CD1c-positive myeloid dendritic cell (primary cell): ENCODE data around the gene SLC51A.
A peak's percentile ranks its signal among the peaks of the same experiment; 100 is the strongest.
"Not testable (repeated sequence)": the region's sequence is repeated elsewhere in the genome, so short reads cannot be mapped to it uniquely, and the experiment has no call there.

Experiments used
- DNase-seq: peaks from one replicate; pipeline ENCODE4 v3.0.0-alpha.2; 2016; ENCODE audit errors: extremely low spot score

Gene SLC51A

GRCh38 chr3:196216089-196216564, at the start of gene SLC51A:
TSS of gene SLC51A (plus strand) at chr3:196216534. CDS start at chr3:196216713, 179 bp downstream.
- no peak for DNase-seq

DNA sequence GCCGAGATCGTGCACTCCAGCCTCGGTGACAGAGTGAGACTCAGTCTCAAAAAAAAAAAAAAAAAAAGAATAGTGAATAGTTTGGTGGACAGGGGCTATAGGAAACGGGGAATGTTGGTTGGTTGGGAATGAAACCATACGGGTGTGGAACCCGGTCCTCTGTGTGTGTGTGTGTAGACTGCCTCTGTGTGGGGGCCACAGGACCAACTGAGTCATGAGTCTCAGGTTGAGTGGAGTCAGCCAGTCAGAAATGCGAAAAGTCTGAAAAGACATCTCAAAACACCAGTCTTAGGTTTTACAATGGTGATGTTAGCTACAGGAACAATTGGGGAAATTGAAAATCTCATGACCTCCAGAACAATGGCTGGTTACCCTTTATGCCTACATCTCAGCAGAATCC, 49.6 kb upstream of the SLC51A start:
- DNase-seq: no peak

- DNase-seq: no peak
These were observed 47.4 kb upstream of the SLC51A start for GRCh38 chr3:196168808-196169391.

- DNase-seq: peak; percentile 88
These were observed 46.5 kb upstream of the SLC51A start for GRCh38 chr3:196169836-196170240.

DNA sequence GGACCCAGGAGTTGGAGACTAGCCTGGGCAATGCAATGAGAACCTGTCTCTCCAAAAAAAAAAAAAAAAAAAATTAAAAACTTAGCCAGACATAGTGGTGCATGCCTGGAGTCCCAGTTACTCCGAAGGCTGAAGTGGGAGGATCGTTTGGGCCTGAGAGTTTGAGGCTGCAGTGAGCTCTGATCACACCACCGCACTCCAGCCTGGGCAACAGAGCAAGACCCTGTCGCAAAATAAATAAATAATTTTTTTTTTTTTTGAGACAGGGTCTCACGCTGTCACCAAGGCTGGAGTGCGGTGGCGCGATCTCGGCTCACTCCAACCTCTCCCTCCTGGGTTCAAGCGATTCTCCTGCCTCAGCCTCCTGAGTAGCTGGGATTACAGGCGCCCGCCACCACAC, 46.0 kb upstream of the SLC51A start:
- not testable (repeated sequence) for DNase-seq

- no peak for DNase-seq
These were observed 41.7 kb upstream of the SLC51A start for GRCh38 chr3:196174652-196175051.

DNA sequence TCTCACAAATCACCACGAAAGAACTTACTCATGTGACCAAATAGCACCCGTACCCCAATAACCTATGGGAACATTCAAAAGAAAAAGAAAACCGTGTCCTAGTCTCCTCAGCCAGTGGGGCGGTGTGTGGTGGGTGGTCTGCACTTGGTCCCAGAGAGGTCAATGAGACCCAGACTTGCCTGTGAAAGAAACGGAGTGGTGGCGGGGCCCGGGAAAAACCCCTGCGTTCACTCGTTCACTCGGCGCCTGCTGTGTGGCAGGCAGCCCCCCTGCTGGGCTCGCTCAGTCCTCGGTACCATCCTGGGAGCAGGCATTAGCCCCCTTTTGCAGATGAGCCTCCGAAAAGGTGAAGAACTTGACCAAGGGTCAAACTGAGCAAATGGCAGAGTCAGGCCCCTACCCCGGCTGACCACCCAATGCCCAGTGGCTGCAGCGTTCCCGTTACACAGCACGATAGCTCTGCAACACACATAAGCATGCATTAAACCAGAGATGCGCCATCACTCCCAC, 41.2 kb upstream of the SLC51A start:
- DNase-seq: no peak

DNA sequence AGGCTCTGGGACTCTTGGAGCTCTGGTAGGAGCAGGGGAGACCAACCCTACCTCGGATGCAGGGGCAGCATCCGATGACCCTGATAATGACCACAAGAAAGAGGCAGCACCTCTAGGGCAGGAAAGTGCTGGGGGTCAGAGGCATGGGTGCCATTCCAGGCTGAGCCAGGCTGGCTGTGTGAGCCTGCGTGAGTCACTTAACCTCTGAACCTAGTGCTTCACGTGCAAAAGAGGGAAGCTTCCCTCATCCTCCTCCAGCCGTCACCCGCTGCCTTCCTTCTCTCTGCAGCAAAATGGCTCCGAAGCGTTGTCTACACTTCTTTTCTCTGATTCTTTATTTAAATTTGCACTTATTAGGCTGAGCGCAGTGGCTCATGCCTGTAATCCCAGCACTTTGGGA, 40.6 kb upstream of the SLC51A start:
- DNase-seq: peak; percentile 40

DNA sequence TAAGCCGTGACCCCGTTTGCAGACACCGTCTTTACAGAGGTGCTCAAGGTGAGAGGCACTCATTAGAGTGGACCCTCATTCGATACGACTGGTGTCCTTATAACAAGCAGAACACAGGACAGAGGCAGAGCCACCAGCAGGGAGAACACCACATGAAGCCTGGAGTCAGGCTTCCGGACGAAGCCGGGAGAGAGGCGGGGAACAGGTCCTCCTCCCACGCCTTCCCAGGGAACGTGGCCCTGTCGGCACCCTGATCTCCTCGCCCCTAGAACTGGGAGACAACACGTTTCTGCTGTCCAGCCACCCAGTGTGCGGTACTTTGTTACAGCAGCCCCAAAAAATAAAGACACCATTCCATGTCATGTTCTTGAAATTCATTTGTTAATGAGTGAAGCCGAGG, 38.8 kb upstream of the SLC51A start:
- no peak for DNase-seq

DNA sequence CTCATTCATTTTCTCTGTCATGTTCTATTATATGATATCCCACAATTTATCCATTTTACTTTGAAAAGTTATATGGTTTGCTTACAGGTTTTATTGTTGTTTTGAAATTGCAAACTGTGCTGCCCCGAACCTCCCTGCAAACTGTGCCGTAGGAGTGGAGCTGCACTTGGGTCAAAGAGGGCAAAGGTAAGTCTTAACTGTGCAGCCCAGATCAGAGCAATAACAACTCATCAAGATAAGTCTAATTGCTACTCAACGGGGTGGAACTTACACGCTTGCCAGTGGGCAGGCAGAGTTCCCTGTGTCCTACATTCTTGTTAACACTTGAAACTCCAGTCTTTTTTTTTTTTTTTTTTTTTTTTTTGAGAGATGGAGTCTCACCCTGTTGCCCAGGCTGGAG, 38.4 kb upstream of the SLC51A start:
- no peak for DNase-seq

GRCh38 chr3:196178993-196179379, 37.3 kb upstream of the SLC51A start:
- no peak for DNase-seq

- DNase-seq: peak; percentile 80
These were observed 36.7 kb upstream of the SLC51A start for GRCh38 chr3:196179380-196180308.

- DNase-seq: no peak
These were observed 36.0 kb upstream of the SLC51A start for GRCh38 chr3:196180346-196180745.

- DNase-seq: no peak
These were observed 35.2 kb upstream of the SLC51A start for GRCh38 chr3:196181127-196181546.

GRCh38 chr3:196184169-196184432, 32.2 kb upstream of the SLC51A start:
- not testable (repeated sequence) for DNase-seq

- DNase-seq: no peak
These were observed 31.5 kb upstream of the SLC51A start for GRCh38 chr3:196184881-196185280.

DNA sequence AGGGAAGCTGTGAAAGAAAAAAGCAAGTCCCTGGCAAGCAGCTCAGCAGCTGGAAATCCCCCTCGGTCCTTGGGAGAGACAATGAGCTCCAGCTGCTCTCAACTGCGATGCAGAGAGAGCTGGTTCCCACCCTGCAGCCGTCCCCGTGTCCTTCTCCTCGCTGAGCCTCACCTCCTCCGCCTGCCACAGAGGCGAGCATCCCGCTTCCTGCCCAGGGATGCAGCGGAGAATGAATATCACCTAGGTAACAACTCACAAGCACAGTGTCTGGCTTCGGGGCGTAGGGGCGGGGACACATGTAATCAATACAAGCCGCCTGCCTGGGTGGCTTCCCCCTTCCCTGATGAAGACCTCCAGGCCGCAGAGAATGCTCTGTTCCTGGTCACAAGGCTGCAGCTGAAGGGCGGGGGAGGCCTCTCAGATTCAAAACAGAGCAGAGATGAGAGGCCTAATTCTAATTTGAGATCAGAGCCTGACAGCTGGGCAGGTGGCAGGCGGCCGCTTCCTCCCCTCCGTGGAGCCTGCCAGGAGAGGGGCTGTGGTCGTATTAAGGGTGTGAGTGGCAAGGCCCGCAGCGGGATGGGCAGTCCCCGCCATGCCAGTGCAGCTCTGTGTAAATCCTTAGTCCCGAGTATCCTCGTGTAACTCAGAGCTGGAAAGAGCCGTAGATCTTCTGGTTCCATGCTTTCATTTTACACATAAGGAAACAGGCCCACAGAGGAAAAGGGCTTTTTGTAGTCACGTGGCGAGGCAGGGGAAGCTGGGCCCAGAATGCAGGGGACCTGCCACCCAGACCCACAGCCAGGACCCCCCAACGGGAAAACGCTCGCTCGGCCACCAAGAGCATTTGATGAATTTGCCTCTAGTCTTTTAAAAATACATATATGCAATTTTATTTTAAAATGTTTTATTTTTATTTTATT, 29.4 kb upstream of the SLC51A start:
- DNase-seq: no peak

- DNase-seq: no peak
These were observed 26.6 kb upstream of the SLC51A start for GRCh38 chr3:196189566-196190347.

DNA sequence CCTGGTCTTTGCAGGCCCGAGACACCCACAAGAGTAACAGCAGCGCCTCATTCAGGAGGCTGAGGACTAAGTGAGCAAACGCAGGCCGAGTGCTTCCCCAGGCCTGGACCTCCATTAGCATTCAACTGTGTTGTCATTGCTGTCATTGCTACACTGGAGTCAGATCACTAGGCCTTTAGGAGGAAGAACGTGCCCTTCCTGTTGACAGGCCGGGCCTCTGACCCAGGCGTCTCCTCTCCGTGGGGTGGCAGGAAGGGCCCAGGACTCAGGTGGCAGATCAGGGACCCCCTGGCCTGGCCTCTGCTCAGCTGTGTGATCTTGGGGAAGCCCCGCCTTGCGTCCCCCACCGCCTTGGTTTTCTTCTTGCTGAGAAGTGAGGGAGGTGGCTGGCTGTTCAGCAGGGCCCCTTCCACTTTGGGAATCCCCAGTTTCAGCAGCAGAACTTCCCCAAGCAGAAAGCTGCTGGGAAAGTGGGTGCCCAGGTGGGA, 24.3 kb upstream of the SLC51A start:
- DNase-seq: peak; percentile 73

DNA sequence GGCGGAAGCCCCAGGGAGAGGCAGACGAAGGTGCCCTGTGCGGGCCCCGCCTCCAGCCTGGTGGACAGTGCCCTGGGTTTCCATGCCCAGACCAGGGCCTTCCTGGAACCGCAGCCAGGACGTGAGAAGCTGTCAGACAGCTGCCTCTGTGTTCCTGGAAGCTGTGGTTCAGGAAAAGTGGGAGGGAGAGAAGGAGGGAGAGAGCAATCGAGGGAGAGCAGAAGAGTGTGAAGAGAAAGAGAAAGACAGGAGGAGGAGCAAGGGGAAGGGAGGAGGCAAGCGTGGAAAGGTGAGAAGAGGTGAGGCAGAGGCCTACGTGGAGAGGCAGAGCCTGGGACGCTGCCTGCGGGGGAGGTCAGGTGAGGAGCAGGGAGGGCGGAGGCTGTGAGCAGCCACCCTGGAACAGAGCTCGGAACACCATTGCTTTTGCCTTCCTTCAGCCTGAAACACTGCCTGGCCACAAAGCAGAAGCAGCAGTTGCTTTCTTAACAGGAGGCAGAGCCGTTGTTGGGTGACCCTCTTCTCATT, 23.7 kb upstream of the SLC51A start:
- DNase-seq: peak; percentile 43
